ENCODE results near the gene OR1K1.
"Not testable (repeated sequence)": the region's sequence is repeated elsewhere in the genome, so short reads cannot be mapped to it uniquely, and the experiment has no call there.

The OR1K1 gene

DNA sequence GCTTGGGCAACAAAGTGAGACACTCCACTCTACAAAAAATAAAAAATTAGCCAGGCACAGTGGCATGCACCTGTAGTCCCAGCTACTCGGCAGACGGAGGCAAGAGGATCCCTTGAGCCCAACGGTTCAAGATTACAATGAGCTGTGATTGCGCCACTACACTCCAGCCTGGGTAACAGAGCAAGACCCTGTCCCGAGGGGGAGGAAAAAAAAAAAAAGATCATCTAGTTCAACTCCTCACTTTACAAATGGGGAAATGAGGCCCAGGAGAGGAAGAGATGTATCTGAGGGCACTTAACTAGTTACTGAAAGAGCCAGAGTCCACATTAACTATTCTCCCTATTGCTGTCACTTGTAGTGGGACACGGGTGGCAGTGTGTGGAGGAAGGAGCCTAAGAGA, 14.6 kb downstream of the OR1K1 start:
- no peak for DNase-seq

DNA sequence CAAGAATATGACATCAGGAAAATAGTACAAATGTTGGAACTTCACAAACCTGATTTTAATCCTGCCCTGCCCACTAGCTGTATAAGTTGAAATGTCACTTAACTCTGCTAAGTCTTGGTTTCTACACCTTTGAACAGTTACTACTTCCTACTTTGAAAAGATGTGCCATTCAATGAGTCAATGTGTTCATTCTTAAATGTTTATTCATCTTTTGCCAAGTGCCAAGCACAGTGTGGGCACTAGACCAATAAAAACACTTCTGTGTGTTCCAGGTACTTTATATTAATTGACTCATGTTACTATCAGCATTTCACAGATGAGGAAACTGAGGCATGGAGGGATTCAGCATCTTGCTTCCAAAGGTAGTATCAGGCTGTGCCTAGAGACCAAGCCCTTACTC, 15.6 kb downstream of the OR1K1 start:
- no peak for DNase-seq

DNA sequence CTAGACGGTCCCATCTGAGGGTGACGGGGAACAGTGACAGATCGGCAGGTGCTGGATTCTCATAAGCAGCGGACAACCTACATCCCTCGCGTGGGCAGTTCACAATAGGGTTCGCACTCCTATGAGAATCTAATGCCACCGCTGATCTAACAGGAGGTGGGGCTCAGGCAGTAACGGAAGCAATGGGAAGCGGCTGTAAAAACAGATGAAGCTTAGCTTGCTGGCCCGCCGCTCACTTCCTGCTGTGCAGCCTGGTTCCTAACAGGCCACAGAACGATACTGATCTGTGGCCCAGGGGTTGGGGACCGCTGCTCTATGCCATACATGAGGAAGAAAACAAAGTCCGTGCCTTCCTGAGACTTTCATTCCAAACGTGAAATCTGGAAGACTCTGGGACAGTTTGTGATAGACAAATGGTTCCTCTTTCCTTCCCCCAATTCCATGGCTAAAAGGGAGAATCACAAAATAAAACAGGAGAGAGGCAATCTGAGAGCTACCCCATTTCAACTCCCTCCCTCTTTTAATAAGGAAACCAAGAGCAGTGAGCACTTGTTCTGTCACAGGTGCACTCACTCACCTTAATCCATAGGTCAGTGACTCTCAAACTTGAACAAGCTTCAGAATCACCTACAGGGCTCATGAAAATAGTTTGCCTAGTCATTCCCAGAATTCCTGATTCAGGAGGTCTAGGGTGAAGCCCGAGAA, 16.4 kb downstream of the OR1K1 start:
- no peak for DNase-seq

DNA sequence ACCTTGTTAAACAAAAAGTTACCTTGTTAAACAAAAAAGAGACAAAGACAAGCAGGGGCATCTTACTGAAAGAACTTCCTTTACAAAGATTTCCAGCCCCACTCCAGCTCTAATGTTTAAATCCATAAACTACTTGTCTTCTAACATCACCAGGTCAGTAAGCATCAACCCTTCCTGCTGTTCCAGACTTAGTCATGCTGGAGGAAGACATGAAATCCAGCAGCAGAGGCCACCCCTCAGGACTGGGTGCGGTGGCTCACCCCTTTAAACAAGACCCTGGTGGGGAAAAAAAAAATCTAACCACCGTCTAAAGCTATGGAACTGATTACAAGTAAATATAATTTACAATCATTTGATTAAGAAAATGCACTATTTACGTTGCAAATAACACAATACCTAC, 19.4 kb downstream of the OR1K1 start:
- DNase-seq: no peak

DNA sequence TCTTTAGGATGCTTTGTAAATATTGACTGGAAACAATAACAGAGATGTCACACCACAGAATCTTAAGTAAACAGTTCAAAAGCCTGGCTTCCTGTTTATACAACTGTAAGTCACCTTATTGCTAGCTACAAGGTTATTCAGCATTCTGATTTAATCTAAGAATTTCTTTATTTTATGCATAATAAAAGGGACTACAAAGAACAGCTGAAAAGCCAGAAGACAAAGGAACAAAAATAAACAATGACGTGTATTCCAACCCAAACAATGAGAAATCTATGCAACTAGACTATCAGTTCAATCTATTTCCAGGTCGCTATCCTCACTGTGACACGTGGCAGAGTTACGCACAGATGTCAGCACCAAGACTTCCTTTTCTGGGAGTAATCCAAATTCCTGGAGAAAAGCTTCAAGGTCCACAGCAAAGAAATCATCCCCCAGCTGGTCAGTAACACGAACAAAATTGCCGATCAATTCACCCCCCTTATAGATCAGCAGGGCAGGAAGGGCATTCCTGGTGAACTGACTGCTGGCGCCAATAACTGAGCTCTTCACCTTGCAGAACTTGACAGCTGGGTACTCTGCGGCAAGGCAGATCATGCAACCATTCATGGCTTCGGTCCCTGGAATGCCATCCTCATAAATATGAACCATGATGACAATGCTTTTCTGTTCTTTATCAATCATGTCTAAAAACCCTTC, 20.0 kb downstream of the OR1K1 start:
- no peak for DNase-seq

DNA sequence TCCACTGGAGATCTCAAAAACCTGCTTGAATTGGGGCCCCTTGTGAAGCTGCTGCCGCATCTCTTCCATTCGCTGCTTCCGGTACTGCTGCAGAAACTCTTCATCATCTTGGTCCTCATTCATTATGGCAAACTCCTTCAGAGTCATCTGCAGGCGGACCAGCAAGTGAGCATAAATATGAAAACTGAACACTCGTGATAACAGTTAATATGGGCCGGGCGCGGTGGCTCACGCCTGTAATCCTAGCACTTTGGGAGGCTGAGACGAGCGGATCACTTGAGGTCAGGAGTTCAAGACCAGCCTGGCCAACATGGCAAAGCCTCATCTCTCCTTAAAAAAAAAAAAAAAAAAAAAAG, 20.5 kb downstream of the OR1K1 start:
- no peak for DNase-seq

DNA sequence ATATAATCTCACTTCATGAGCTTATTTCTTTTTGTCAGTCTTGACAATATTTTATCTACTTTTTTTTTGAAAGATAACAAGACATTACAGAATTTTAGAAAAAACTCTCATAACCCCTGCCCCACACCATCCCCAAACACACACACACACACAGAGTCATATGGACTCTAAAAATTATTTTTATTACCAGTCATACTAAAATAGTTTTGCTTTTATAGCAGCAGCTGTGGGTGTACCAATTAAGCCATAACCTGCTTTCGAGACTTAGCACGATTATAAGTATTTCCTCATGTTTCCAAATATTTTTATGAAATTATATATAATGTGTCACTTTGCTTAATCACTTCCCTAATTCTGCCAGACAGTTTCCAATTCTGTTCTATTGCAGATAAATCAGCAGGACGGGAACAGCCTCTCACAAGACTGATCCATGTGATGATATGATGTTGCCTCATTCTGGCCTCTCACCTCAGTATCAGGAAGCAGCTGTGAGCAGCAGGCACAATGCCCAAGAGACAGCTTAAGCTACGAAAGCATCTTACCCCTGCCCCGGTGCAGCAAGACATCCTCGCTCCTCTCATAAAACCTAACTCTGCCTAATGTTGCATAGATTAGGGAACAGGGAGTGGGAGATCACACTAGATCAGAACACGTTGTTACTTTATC, 21.5 kb downstream of the OR1K1 start:
- DNase-seq: no peak

DNA sequence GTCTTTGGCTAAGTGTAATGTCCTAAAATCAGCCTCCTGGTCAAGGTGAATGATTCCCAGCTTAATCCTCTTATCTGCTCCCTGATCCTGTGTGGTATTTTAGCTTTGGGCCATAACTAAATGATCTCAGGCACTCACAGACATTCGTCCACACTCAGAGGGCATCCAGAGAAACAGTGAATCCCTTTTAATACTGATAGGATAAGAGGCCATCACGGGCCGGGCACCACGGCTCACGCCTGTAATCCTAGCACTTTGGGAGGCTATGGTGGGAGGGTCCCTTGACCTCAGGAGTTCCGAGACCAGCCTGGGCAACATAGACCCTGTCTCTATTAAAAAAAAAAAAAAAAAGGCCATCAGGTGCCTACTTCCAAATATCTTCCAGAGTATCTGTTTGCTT, 22.1 kb downstream of the OR1K1 start:
- DNase-seq: no peak

DNA sequence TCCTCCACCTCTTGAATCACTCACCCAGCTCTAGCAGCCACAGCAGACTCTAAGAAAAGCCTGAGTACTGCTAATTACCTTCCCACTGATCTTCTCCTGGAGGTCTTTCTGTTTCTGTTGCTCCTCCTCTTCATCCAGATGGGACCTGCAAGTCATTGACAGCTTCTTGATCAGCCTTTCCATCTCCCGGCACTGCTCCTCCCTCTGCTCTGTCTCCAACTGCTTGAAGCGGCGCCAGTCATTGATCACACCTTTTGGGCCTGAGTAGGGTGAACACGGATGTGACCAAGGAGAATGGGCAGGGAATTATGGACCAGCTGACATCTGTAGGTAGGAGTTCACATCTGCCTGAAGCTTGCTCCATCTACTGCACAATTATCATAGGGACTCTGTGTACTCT, 23.0 kb downstream of the OR1K1 start:
- DNase-seq: no peak

DNA sequence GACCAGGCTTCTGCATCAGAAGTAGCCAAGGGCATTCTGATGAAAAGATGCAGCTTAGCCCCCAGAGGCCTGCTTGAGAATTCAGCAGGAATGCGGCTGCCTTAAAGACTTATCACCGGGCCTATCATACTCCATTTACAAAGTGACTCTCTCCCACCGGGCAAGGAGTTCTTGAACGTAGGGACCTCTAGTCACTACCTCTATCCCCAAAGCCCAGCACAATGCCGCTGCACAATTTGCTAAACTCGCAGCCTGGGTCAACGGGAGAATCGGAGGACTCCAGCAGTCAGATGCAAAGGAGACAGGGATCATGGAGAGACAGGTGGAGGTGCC, 27.8 kb downstream of the OR1K1 start:
- no peak for DNase-seq

DNA sequence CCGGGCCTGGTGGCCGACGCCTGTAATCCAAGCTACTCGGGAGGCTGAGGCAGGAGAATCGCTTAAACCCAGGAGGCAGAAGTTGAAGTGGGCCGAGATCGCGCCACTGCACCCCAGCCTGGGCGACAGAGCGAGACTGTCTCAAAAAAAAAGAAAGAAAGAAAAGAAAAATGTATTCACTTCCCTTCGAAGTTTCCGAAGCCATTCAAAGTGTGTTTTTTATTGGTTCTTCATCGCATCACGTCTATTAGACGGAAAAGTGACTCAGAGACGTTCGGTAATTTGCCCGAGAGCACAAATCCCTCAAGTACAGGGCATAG, 29.0 kb downstream of the OR1K1 start:
- not testable (repeated sequence) for DNase-seq

DNA sequence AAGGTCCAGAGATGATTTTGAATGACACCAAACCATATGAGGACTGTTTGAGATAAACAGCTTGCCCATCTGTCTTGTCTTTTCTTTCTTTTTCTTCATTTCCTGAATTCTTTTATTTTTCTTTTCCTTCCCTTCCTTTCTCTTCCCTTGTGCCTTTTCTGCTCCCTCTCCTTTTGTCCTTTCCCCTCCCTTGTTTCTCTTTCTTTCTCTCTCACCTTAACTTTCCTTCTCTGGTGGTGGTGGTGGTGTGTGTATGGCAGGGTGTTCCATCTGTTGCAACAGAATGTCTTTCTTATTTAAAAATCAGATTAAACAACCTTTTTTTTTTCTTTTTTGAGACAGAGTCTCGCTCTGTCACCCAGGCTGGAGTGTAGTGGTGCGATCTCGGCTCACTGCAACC, 32.3 kb downstream of the OR1K1 start:
- no peak for DNase-seq

DNA sequence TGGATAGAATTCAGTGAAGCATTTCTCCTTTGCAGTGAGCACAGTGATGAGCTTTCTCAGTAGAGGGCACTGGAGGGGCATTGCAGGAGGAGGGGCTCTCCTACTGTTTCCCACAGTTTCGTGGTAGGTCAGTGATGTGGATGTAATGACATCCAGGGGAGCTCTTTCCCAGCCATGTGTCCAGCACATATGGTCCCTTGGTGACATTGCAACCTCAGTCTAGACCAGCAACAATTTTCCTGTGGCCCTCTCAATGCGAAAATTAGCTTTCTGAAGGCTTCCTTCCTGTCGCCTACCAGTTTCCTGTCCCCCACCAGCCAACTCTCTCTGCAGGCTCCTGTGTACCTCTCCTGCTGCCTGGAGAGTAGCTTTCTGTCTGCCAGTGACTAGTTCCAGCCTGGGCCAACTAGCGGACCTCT, 35.4 kb downstream of the OR1K1 start:
- no peak for DNase-seq

DNA sequence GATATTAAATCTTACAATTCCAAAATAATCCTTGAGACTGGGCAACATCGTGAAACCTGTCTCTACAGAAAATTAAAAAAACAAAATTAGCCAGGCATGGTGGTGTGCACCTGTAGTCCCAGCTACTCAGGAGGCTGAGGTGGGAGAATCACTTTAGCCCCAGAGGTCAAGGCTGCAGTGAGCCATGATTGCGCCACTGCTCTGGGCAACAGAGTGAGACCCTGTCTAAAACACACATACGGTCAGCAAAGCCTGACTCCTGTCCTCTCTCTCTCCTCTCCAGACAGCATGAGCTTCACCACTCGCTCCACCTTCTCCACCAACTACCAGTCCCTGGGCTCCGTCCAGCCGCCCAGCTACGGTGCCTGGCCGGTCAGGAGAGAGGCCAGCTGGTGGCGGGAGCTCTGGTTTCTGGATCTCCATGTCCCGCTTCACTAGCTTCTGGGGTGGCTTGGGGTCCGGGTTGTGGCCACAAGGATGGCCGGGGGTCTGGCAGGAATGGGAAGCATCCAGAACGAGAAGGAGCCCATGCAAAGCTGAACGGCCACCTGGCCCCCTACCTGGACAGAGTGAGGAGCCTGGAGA, 37.4 kb downstream of the OR1K1 start:
- DNase-seq: no peak

DNA sequence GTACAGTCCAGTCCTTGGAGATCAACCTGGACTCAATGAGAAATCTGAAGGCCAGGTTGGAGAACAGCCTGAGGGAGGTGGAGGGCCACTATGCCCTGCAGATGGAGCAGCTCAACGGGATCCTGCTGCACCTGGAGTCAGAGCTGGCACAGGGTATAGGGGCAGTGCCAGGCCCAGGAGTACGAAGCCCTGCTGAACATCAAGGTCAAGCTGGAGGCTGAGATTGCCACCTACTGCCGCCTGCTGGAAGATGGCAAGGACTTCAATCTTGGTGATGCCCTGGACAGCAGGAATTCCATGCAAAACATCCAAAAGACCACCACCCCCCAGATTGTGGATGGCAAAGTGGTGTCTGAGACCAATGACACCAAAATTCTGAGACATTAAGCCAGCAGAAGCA, 38.5 kb downstream of the OR1K1 start:
- not testable (repeated sequence) for DNase-seq

DNA sequence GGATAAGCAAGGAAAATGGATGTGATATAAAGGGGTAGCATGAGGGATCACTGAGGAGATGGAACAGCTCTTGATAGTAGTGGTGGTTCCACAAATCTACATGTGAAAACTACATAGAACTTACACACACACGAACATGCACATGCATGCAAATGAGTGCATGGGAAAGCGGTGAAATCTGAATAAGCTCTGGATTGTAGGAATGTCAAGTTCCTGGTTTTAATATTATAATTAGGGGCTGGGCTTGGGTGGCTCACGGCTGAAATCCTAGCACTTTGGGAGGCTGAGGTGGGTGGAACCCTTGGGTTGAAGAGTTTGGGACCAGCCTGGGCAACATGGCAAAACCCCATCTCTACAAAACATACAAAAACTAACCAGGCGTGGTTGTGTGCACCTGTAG, 41.6 kb downstream of the OR1K1 start:
- DNase-seq: no peak

DNA sequence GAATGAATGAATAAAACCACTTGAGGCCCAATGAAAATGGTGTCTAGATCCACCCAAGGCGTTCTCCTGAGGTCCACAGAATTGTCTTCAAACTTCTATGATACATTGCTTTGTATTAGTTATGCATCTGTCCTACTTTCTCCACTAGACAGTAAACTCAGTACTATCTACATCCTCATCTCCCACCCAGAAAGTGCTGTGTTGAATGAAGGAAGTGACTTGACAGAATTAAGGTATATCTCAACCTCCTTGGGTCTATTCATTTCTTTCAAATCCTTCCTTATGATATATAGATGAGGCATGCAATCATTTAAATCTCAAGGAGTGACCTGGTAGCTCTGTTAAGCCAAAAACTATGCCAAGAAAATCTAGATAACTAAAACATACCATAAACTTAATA, 44.2 kb downstream of the OR1K1 start:
- DNase-seq: no peak

DNA sequence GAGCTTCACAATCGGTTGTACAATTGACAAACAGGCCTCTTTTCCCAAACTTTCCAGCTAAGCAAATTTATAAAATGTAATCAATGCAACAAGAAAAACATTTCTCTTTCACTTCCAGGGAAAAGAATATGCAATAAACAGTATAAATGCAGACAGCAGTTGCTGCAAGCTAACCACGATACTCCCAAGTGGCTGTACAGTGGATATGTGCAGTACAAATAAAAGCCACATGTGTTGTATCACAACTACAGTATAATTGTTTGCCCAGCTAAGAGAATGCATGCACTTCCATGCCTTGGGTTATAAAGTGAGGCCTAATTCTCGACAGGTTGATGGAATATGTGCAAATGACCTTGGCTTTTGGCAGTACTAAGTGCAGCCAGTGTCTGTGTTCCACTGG, 45.2 kb downstream of the OR1K1 start:
- no peak for DNase-seq

DNA sequence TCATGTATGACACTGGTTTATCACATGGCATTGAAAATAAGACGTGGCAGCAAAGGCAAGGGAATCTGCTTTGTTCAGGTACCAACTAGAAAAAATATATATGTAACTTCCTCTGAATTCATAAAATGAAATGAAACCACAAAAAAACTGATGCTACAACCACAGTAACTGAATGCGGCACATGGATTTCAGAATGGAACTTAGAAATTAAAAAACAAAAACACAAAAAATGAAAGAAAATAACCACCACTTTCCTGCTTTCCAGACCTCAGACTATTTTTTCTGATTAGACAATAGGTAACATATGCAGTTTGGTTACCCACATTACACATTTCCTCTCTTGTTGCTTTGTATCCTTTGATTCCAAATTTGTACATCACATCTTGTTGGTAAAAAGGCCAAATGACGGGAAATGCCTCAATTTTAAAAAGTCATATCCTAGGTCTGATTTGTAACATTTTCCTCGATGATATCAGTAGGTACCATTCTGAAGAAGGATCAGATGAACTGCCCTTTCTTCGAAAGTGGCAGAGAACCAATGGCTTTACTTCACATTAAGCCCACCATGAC, 46.5 kb downstream of the OR1K1 start:
- DNase-seq: no peak

DNA sequence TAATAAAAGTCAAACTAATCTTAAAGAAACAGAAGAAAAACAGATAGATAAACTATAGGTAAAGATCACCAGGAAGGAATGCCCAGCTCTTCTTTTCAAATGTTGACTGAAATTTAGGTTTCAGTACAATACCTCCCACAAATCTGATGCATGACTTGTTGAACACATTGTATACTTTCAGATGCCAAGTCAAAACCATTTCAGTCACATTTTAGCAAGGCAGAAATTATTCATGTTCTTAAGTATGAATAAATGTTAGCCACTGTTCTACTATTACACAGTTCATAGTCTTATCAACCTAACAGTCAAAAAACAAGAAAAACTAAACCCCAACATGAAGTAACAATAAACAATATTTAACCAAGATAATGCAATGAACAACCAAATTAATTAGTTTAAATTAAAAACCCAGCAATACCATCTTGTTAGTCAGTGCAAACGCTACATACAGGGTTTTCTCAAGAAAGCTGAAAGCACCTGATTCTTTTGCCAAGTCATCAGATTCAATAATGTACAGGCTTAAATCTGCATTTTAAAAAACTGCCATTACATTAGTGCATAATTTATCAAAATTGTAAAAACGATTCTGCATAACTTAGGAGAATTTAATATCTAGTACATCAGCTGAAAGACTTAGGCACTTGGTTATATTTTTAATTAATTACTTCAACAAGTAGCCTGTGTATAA, 48.5 kb downstream of the OR1K1 start:
- no peak for DNase-seq
